Tibial nerve (tissue), 4 donors: Measurements from ENCODE around the gene LCA5. TPM values are rescaled to one million over a fixed set of nuclear protein-coding genes. Genes with fewer than 3 reads are reported as not detected.
A peak's percentile ranks its signal among the peaks of the same experiment; 100 is the strongest.

Source experiments
- DNase-seq, 2 donors: peaks; one replicate each; pipeline ENCODE4 v3.0.0-alpha.2; 2019; ENCODE audit warnings: low spot score in 2 of 2
- H3K27ac ChIP-seq, 4 donors: fragments of 200-600 bp; sonication (generic) in 3 of 4; one replicate each; pipeline ENCODE4 v1.5.1; 2017 to 2019; ENCODE audit warnings: mild to moderate bottlenecking in 1 of 4
- H3K27me3 ChIP-seq, 2 donors: fragments of 200-600 bp; sonication (generic) in 1 of 2; one replicate each; pipeline versions ENCODE4 v1.5.1 to v1.6.0; 2017 to 2019
- H3K36me3 ChIP-seq, 3 donors: fragments of 200-600 bp; sonication (generic); one replicate each; pipeline ENCODE4 v1.5.1; 2018 to 2019
- H3K4me1 ChIP-seq, 4 donors: fragments of 200-600 bp; sonication (generic) in 3 of 4; one replicate each; pipeline ENCODE4 v1.5.1; 2017 to 2019
- H3K4me3 ChIP-seq, 4 donors: fragments of 200-600 bp; sonication (generic) in 3 of 4; one replicate each; pipeline ENCODE4 v1.5.1; 2017 to 2019; ENCODE audit warnings: mild to moderate bottlenecking in 1 of 4, moderate library complexity in 1 of 4
- H3K9me3 ChIP-seq, 4 donors: fragments of 200-600 bp; sonication (generic) in 3 of 4; one replicate each; pipeline ENCODE4 v1.5.1; 2017 to 2019
- EP300 ChIP-seq, 2 donors: sonication (generic); formaldehyde crosslinking; IDR thresholded peaks; one replicate each; pipeline ENCODE4 v1.6.1; 2017; ENCODE audit warnings: antibody characterized with exemption in 2 of 2, mild to moderate bottlenecking in 1 of 2
- POLR2A ChIP-seq, 2 donors: fragments of 450-650 bp; IDR thresholded peaks; one replicate each; pipeline ENCODE4 v1.6.1; 2017; ENCODE audit warnings: antibody characterized with exemption in 2 of 2, mild to moderate bottlenecking in 2 of 2, moderate library complexity in 2 of 2
- WGBS, 2 donors: methylation state at CpG; one replicate each; pipeline ENCODE4 v1.1.5; 2018; 5-methylcytosine and 5-hydroxymethylcytosine counted together
- total RNA-seq, 4 donors: library from RNA; depleted of rRNA; stranded (reverse); fragments of >200 nt; gene quantifications; one replicate each; pipeline ENCODE4 v1.1.0, GENCODE V29; 2016
- TF ChIP-seq, protein P1 (sequence below), 5 experiments: fragments of 200-600 bp in 3 of 5; fragments of 450-650 bp in 2 of 5; sonication (generic) in 3 of 5; IDR thresholded peaks; one replicate each; pipeline ENCODE4 v1.5.1; 2016 to 2019; ENCODE audit warnings: antibody characterized with exemption in 5 of 5, mild to moderate bottlenecking in 3 of 5, moderate library complexity in 2 of 5

LCA5 gene
- total RNA-seq, 4 donors from 2014 or later, result 5.1 to 15.7 (median 9.5) TPM

DNA sequence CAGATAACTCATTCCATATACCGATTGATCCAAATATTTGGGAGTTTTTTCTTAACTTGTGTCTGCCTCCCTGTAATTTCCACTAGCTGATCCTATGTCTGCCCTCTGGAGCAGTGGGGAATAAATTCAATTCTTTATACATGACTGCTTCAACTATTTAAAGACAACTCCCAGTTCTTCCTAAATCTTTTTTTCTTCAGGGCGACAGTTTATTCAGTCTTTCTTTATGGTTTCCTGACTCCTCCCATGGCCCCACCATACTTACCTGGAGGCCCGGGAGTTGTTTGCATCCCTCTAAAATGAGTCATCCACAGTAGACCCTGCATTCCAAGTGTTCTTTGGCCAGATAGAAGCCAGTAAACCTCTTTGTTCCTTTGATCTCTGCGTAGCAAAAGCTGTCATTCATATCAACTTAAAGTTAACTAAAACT lies 73.6 kb downstream of the LCA5 start:
- Histone ChIP-seq H3K27ac (no peak overlapping the region), H3K4me3 (no peak overlapping the region), H3K27me3 (no peaks in the 10 kb centered on the region), H3K9me3 (no peaks in the 10 kb centered on the region), H3K4me1 (peaks cover 0 to 2% (median 0%) of the 10 kb centered on the region in 4 donors), H3K36me3 (no peaks in the 10 kb centered on the region)
- 89 to 91% methylated on average over 4 of the region's 4 CpGs for WGBS, 2 donors
- no peak for TF ChIP-seq EP300 (IDR thresholded peaks at IDR 0.05)
- TF ChIP-seq, protein P1, sequence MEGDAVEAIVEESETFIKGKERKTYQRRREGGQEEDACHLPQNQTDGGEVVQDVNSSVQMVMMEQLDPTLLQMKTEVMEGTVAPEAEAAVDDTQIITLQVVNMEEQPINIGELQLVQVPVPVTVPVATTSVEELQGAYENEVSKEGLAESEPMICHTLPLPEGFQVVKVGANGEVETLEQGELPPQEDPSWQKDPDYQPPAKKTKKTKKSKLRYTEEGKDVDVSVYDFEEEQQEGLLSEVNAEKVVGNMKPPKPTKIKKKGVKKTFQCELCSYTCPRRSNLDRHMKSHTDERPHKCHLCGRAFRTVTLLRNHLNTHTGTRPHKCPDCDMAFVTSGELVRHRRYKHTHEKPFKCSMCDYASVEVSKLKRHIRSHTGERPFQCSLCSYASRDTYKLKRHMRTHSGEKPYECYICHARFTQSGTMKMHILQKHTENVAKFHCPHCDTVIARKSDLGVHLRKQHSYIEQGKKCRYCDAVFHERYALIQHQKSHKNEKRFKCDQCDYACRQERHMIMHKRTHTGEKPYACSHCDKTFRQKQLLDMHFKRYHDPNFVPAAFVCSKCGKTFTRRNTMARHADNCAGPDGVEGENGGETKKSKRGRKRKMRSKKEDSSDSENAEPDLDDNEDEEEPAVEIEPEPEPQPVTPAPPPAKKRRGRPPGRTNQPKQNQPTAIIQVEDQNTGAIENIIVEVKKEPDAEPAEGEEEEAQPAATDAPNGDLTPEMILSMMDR (IDR thresholded peaks at IDR 0.05), result no peak
- no peak for TF ChIP-seq POLR2A (IDR thresholded peaks at IDR 0.05)
- DNase-seq, result no peak

DNA sequence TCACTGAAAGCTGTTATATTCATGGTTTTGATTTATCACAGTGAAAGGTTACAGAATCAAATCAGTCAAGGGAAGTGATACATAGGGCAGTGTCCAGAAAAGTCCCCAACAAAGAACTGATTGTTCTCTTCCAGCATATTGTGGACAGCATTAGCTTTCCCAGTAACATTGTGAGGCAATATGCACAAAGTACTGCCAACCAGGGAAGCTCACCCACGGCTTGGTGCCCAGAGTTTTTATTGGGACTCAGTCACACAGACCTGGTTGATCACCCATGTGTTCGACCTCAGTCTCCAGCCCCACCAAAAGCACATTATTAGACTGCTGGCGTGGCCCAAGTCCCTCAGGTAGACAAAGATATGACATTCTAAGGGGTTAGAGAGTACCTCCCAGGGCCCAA lies 76.0 kb downstream of the LCA5 start:
- H3K4me1 ChIP-seq, result peaks cover 0 to 2% (median 0%) of the 10 kb centered on the region in 4 donors
- WGBS, 2 donors, result 34 to 37% methylated on average over 3 of the region's 3 CpGs
- no peak overlapping the region for H3K27ac ChIP-seq
- TF ChIP-seq POLR2A (IDR thresholded peaks at IDR 0.05), result no peak
- TF ChIP-seq, protein P1 (IDR thresholded peaks at IDR 0.05), result no peak
- TF ChIP-seq EP300 (IDR thresholded peaks at IDR 0.05), result no peak
- no peak overlapping the region for H3K4me3 ChIP-seq
- no peak for DNase-seq
- H3K27me3 ChIP-seq, result no peaks in the 10 kb centered on the region
- H3K9me3 ChIP-seq, result no peaks in the 10 kb centered on the region
- no peaks in the 10 kb centered on the region for H3K36me3 ChIP-seq

DNA sequence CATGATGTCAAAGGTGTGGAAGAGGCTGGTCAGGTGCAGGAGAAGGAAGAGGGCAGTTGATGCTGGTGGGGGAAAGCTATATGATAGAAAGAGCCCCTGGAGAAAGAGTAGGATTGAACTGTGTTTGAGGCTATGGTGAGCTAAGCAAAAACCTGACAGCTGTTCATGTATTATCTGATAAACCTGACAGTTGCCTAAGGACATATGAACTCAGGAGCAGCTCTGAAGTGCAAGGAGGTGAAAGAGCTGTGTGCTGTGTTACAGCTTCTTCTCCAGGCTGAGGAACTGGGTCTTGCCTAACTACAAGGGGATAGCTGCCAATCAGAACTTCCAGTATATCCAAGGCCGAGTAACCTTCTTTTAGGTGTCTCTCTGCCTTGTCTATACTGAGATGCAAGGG lies 81.8 kb downstream of the LCA5 start:
- peaks cover 0 to 3% (median 0%) of the 10 kb centered on the region in 4 donors for H3K9me3 ChIP-seq
- no peaks in the 10 kb centered on the region for H3K27me3 ChIP-seq
- H3K27ac ChIP-seq, result no peak overlapping the region
- WGBS, 2 donors, result 76 to 88% methylated on average over 1 of the region's 1 CpG
- H3K4me3 ChIP-seq, result no peak overlapping the region
- no peak for DNase-seq
- H3K36me3 ChIP-seq, result no peaks in the 10 kb centered on the region
- H3K4me1 ChIP-seq, result no peaks in the 10 kb centered on the region
- no peak for TF ChIP-seq EP300 (IDR thresholded peaks at IDR 0.05)
- TF ChIP-seq, protein P1 (IDR thresholded peaks at IDR 0.05), result no peak
- TF ChIP-seq POLR2A (IDR thresholded peaks at IDR 0.05), result no peak

DNA sequence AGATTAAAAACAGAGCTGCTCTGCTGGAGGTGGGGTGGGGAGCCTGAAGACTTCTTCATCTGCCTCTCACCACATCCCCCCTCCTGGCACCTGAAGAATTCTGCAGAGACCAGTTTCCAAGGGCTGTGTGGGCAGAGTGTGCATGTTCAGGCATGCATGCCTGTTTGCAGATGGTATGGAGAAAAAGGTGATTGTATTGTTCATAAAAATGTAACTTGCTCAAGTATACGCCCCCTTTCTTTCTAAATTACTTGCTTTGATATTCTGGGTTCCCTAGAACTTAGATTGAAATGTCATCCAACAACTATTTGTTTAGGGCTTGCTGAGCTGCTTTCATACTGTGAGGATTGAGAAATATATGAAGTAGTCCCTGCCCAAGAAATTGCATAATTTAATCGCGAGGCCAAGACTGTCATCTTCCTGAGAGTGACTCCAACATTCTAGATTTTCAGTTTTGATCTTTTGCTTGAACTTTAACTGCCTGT lies 83.6 kb downstream of the LCA5 start:
- Histone ChIP-seq H3K4me3 (no peak overlapping the region), H3K9me3 (peaks cover 0 to 5% (median 0%) of the 10 kb centered on the region in 4 donors), H3K36me3 (no peaks in the 10 kb centered on the region), H3K27ac (no peak overlapping the region), H3K4me1 (no peaks in the 10 kb centered on the region), H3K27me3 (no peaks in the 10 kb centered on the region)
- peak in 1 of 2 donors; percentile 9 for DNase-seq
- peak in 1 of 2 donors; percentile 13 for TF ChIP-seq EP300 (IDR thresholded peaks at IDR 0.05)
- TF ChIP-seq, protein P1 (IDR thresholded peaks at IDR 0.05), result no peak
- WGBS, 2 donors, result 66 to 84% methylated on average over 3 of the region's 3 CpGs

DNA sequence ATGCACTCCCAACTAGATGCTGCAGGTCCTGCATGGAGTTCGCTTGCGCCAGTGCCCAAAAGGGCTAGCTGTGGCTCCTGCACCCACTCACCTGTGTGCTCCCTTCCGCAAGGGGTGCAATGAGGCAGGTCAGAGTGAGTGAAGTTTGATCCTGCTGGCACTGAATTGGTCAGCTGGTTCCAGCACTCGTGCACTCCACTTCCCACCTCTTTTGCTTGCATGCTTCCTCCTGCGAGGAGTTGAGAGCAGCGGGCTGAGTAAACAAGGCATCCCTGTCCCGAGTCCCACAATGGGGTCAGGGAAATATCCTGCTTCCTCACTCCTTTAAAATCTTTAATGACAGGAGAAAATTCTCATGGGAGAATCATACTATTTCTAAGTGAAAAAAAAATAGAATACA lies 86.2 kb downstream of the LCA5 start:
- no peak for TF ChIP-seq EP300 (IDR thresholded peaks at IDR 0.05)
- TF ChIP-seq POLR2A (IDR thresholded peaks at IDR 0.05), result no peak
- TF ChIP-seq, protein P1 (IDR thresholded peaks at IDR 0.05), result no peak
- 58 to 66% methylated on average over 7 of the region's 7 CpGs for WGBS, 2 donors
- DNase-seq, result no peak
- Histone ChIP-seq H3K4me1 (no peaks in the 10 kb centered on the region), H3K27me3 (no peaks in the 10 kb centered on the region), H3K27ac (no peak overlapping the region), H3K9me3 (peaks cover 0 to 5% (median 0%) of the 10 kb centered on the region in 4 donors), H3K36me3 (no peaks in the 10 kb centered on the region), H3K4me3 (no peak overlapping the region)
